Choroid plexus epithelial cell (primary cell): Measurements from ENCODE around the gene NFATC1.

Experiments
- DNase-seq: peaks from one replicate; pipeline ENCODE4 v3.0.0-alpha.2; 2010; ENCODE audit warnings: low read depth
- H3K4me3 ChIP-seq: 2 replicates; pipeline ENCODE4 v1.5.1; 2011; ENCODE audit warnings: low read depth, mild to moderate bottlenecking, control low read depth, low read length, moderate library complexity
- CTCF ChIP-seq: conservative IDR thresholded peaks from 2 replicates; pipeline ENCODE4 v1.5.1; 2011; ENCODE audit warnings: low read depth, mild to moderate bottlenecking, control low read depth, inconsistent platforms, low read length, moderate library complexity

NFATC1 gene

GRCh38 chr18:79395308-79395640 lies 456 bp upstream of the NFATC1 start:
- DNase-seq: no peak
- no peak overlapping the region for H3K4me3 ChIP-seq
- no peak for TF ChIP-seq CTCF

- TF ChIP-seq CTCF: no peak
- H3K4me3 ChIP-seq: peak overlapping the region; percentile 41
- peak; percentile 41 for DNase-seq
Observed at GRCh38 chr18:79396431-79397246, 909 bp downstream of the NFATC1 start.

- no peak overlapping the region for H3K4me3 ChIP-seq
Observed at GRCh38 chr18:79397247-79397829, 1.6 kb downstream of the NFATC1 start.

GRCh38 chr18:79397830-79398761 lies 2.4 kb downstream of the NFATC1 start:
- H3K4me3 ChIP-seq: no peak overlapping the region
- no peak for TF ChIP-seq CTCF
- DNase-seq: no peak

More at GRCh38 chr18:79397247-79397829, 1.6 kb downstream of the NFATC1 start:
- DNase-seq: no peak
- TF ChIP-seq CTCF: no peak

GRCh38 chr18:79399275-79400081 lies 3.7 kb downstream of the NFATC1 start:
- peak overlapping the region; percentile 54 for H3K4me3 ChIP-seq
- DNase-seq: no peak

More at GRCh38 chr18:79399275-79400081, 3.7 kb downstream of the NFATC1 start:
- TF ChIP-seq CTCF: no peak
